ENCODE results near the gene C17orf58. TPM values are rescaled to one million over a fixed set of nuclear protein-coding genes. Genes with fewer than 3 reads are reported as not detected.
A peak's percentile ranks its signal among the peaks of the same experiment; 100 is the strongest.

The C17orf58 gene
- total and polyA plus RNA-seq, 2 experiments from 2014 or later: 30.9 to 35.8 TPM

GRCh38 chr17:67998466-67998865 is 2.2 kb upstream of the C17orf58 start (continued):
- no peak for TF ChIP-seq REST (IDR thresholded peaks at IDR 0.05; ENCODE audit: unreplicated experiment)
- no peak for TF ChIP-seq ZNF114 (CRISPR knock-in tag; IDR thresholded peaks at IDR 0.05)

GRCh38 chr17:67995570-67996263 is 552 bp downstream of the C17orf58 start:
- H3K27ac ChIP-seq (ENCODE audit: low read depth): no peak overlapping the region; the same call in 1 of the 2 replicates
- Mint-ChIP-seq H3K4me1 (peaks cover 18% of the 10 kb centered on the region), H3K27me3 (ENCODE audit: insufficient read depth, low read depth, poor library complexity) (peaks cover 25% of the 10 kb centered on the region), H3K27ac (no peak overlapping the region), H3K4me3 (peak overlapping the region; percentile 74), H3K36me3 (ENCODE audit: low read depth) (peaks cover 13% of the 10 kb centered on the region), H3K9me3 (no peaks in the 10 kb centered on the region)
- peak overlapping the region; percentile 97 for H2AFZ ChIP-seq
- H3K27me3 ChIP-seq (ENCODE audit: insufficient read depth): peaks cover 40% of the 10 kb centered on the region
- H4K20me1 ChIP-seq (replicated peaks; ENCODE audit: insufficient read depth): no peaks in the 10 kb centered on the region; the same call in 1 of the 2 replicates
- H3K4me1 ChIP-seq (ENCODE audit: insufficient read depth): peaks cover 14% of the 10 kb centered on the region
- H3K79me2 ChIP-seq (replicated peaks; ENCODE audit: insufficient read depth): no peaks in the 10 kb centered on the region
- H3K9me2 ChIP-seq (ENCODE audit: insufficient read depth): no peaks in the 10 kb centered on the region
- DNase-seq (ENCODE audit: low spot score) (peak; percentile 59), ATAC-seq (peak; percentile 34)
- H3K4me3 ChIP-seq: peak overlapping the region; percentile 80
- H3K36me3 ChIP-seq (ENCODE audit: insufficient read depth): no peaks in the 10 kb centered on the region
- peaks cover 13% of the 10 kb centered on the region for H3F3A ChIP-seq (replicated peaks; ENCODE audit: low read depth)
- peak overlapping the region; percentile 81 for H3K4me2 ChIP-seq
- no peak for TF ChIP-seq JUNB (IDR thresholded peaks at IDR 0.05; ENCODE audit: unreplicated experiment)
- TF ChIP-seq ZNF331 (CRISPR knock-in tag; IDR thresholded peaks at IDR 0.05; ENCODE audit: low read depth): no peak
- no peak for TF ChIP-seq EZH2phosphoT487 (IDR thresholded peaks at IDR 0.05; ENCODE audit: unreplicated experiment)
- no peak for TF ChIP-seq CREB1 (CRISPR knock-in tag; IDR thresholded peaks at IDR 0.05; ENCODE audit: low read depth)
- TF ChIP-seq REST (IDR thresholded peaks at IDR 0.05; ENCODE audit: unreplicated experiment): no peak
- TF ChIP-seq CTCF (conservative IDR thresholded peaks at IDR 0.05; ENCODE audit: low read depth in 2 of 2): peak in 1 of 2 experiments; percentile 39; a peak in 3 of 4 replicates
- TF ChIP-seq EZH2 (IDR thresholded peaks at IDR 0.05; ENCODE audit: low read depth, unreplicated experiment): no peak
- no peak for TF ChIP-seq NANOG (IDR thresholded peaks at IDR 0.05; ENCODE audit: borderline replicate concordance)
- TF ChIP-seq ETS1 (IDR thresholded peaks at IDR 0.05): no peak
